Keratinocyte (primary cell): ENCODE measurements around the gene NQO2. TPM values are rescaled to one million over a fixed set of nuclear protein-coding genes. Genes with fewer than 3 reads are reported as not detected.

Source experiments
- DNase-seq: peaks from one replicate; pipeline ENCODE4 v3.0.0-alpha.2; 2011; ENCODE audit warnings: low read depth, missing footprints, low spot score
- FAIRE-seq: peaks from 2 replicates; lab custom pipeline; 2011; peaks lifted over from hg19 to GRCh38; lab: Jason Lieb, UNC
- H2AFZ ChIP-seq: 2 replicates; pipeline ENCODE4 v1.6.0; 2012; ENCODE audit warnings: low read length, control low read depth, inconsistent platforms; ENCODE audit not compliant: control insufficient read depth
- H3K27ac ChIP-seq: 2 replicates; pipeline ENCODE4 v1.5.1; 2011; ENCODE audit warnings: low read length; ENCODE audit not compliant: control insufficient read depth, insufficient read depth
- H3K27me3 ChIP-seq: 3 replicates; pipeline ENCODE4 v1.6.0; 2011; ENCODE audit warnings: low read length; ENCODE audit not compliant: control insufficient read depth, insufficient read depth; ENCODE audit errors: extremely low read depth
- H3K36me3 ChIP-seq, 2 experiments: 2 replicates in 1 of 2; 3 replicates in 1 of 2; pipeline ENCODE4 v1.5.1; 2011; ENCODE audit warnings: low read length in 2 of 2, mild to moderate bottlenecking in 1 of 2; ENCODE audit not compliant: control insufficient read depth in 2 of 2, insufficient read depth in 2 of 2; ENCODE audit errors: extremely low read depth in 1 of 2
- H3K4me1 ChIP-seq: 3 replicates; pipeline ENCODE4 v1.5.1; 2011; ENCODE audit warnings: low read length; ENCODE audit not compliant: control insufficient read depth, insufficient read depth; ENCODE audit errors: extremely low read depth
- H3K4me2 ChIP-seq: 3 replicates; pipeline ENCODE4 v1.6.0; 2011; ENCODE audit warnings: low read depth, low read length; ENCODE audit not compliant: control insufficient read depth, insufficient read depth; ENCODE audit errors: extremely low read depth
- H3K4me3 ChIP-seq, 3 experiments: fragments of 200-600 bp in 1 of 3; sonication (generic) in 1 of 3; 2 replicates in 2 of 3; 3 replicates in 1 of 3; pipeline ENCODE4 v1.5.1; 2011 to 2016; ENCODE audit warnings: low read length in 3 of 3, mild to moderate bottlenecking in 3 of 3, control low read depth in 2 of 3, inconsistent platforms in 1 of 3, low read depth in 1 of 3, mixed read lengths in 1 of 3, mixed run types in 1 of 3, moderate library complexity in 1 of 3; ENCODE audit not compliant: control insufficient read depth in 2 of 3, insufficient read depth in 2 of 3; ENCODE audit errors: extremely low read depth in 1 of 3
- H3K79me2 ChIP-seq: 2 replicates; pipeline ENCODE4 v1.6.0; 2012; ENCODE audit warnings: low read length; ENCODE audit not compliant: control insufficient read depth, insufficient read depth
- H3K9ac ChIP-seq: 3 replicates; pipeline ENCODE4 v1.6.0; 2011; ENCODE audit warnings: low read length; ENCODE audit not compliant: control insufficient read depth, insufficient read depth; ENCODE audit errors: extremely low read depth
- H3K9me1 ChIP-seq: 3 replicates; pipeline ENCODE4 v1.6.0; 2011; ENCODE audit warnings: low read length; ENCODE audit not compliant: control insufficient read depth, insufficient read depth; ENCODE audit errors: extremely low read depth
- H3K9me3 ChIP-seq: 2 replicates; pipeline ENCODE4 v1.5.1; 2012; ENCODE audit warnings: low read depth, low read length; ENCODE audit not compliant: control insufficient read depth
- H4K20me1 ChIP-seq: 3 replicates; pipeline ENCODE4 v1.6.0; 2011; ENCODE audit warnings: low read length; ENCODE audit not compliant: control insufficient read depth, insufficient read depth; ENCODE audit errors: extremely low read depth
- EZH2 ChIP-seq: IDR thresholded peaks from one replicate; pipeline ENCODE4 v1.6.1; 2012; ENCODE audit warnings: inconsistent platforms, mild to moderate bottlenecking, low read length, moderate library complexity
- dilution Hi-C: fragments of 300-500 bp; cut with MboI; formaldehyde crosslinking; loops from one replicate; pipeline ENCODE4 v1.7.0; 2020; ENCODE audit warnings: low sequenced_read_pairs; ENCODE audit not compliant: extremely low pct_ligation_motif_present
- polyA plus RNA-seq, 5 experiments: library from polyadenylated mRNA; depleted of rRNA in 3 of 5; stranded (reverse) in 3 of 5; stranded (forward) in 1 of 5; unstranded in 1 of 5; fragments of >200 nt; gene quantifications; 1 replicate in 1 of 5; 2 replicates in 3 of 5; 3 replicates in 1 of 5; pipeline versions ENCODE4 v1.2.1 to v1.2.3, GENCODE V29; 2011 to 2012; ENCODE audit warnings: missing spikeins in 2 of 5, low read depth in 1 of 5, low replicate concordance in 1 of 5
- TF ChIP-seq, protein P1 (sequence below), 3 experiments: IDR thresholded peaks in 1 of 3; conservative IDR thresholded peaks in 1 of 3; optimal IDR thresholded peaks in 1 of 3; 2 replicates in 2 of 3; 3 replicates in 1 of 3; pipeline versions ENCODE3 to v1.5.1; 2011; ENCODE audit warnings: low read length in 3 of 3, mild to moderate bottlenecking in 3 of 3, moderate library complexity in 2 of 3, control low read depth in 1 of 3, inconsistent platforms in 1 of 3; ENCODE audit not compliant: insufficient read depth in 2 of 3; ENCODE audit errors: extremely low read depth in 1 of 3

The NQO2 gene
- polyA plus RNA-seq, 1 donor (not counting 4 experiments of a cell fraction or from before 2014, with no cell fraction given) = 22.9 TPM

DNA sequence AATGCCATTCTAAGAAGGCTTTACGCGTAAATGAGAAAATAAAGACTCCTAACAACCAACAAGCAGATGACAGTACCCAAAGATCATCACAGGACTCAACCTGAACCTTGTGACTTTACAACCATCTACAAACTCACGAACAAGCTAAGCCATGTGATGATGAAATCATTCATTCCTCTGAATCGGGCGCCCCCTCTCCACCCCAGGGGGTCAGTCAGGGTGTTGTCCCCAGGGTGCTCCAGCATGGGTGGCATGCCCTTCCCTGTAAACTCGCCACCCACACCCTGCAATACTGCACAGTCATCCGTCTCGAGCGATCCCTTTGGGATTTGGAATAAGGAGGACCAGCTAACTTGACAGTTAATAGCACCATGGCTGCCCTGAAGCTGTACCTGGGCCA, 40.9 kb upstream of the NQO2 start:
- Histone ChIP-seq H4K20me1 (no peaks in the 10 kb centered on the region), H3K4me1 (peaks cover 8% of the 10 kb centered on the region), H2AFZ (no peak overlapping the region), H3K27ac (no peak overlapping the region), H3K36me3 (peaks cover 0 to 2% of the 10 kb centered on the region in 2 experiments), H3K9me3 (no peaks in the 10 kb centered on the region), H3K4me3 (no peak overlapping the region), H3K79me2 (peaks cover 2% of the 10 kb centered on the region), H3K9me1 (no peaks in the 10 kb centered on the region), H3K4me2 (no peak overlapping the region), H3K9ac (no peak overlapping the region), H3K27me3 (no peaks in the 10 kb centered on the region)
- DNase-seq = no peak
- FAIRE-seq = no peak
- TF ChIP-seq EZH2 = no peak
- TF ChIP-seq, protein P1, sequence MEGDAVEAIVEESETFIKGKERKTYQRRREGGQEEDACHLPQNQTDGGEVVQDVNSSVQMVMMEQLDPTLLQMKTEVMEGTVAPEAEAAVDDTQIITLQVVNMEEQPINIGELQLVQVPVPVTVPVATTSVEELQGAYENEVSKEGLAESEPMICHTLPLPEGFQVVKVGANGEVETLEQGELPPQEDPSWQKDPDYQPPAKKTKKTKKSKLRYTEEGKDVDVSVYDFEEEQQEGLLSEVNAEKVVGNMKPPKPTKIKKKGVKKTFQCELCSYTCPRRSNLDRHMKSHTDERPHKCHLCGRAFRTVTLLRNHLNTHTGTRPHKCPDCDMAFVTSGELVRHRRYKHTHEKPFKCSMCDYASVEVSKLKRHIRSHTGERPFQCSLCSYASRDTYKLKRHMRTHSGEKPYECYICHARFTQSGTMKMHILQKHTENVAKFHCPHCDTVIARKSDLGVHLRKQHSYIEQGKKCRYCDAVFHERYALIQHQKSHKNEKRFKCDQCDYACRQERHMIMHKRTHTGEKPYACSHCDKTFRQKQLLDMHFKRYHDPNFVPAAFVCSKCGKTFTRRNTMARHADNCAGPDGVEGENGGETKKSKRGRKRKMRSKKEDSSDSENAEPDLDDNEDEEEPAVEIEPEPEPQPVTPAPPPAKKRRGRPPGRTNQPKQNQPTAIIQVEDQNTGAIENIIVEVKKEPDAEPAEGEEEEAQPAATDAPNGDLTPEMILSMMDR (optimal IDR thresholded peaks at IDR 0.05 in 1 of 3, IDR thresholded peaks at IDR 0.05 in 1 of 3, conservative IDR thresholded peaks at IDR 0.05 in 1 of 3; ENCODE audit: extremely low read depth in 1 of 3, insufficient read depth in 2 of 3, low read length in 3 of 3) = no peak
- dilution Hi-C loops = no loop called here

DNA sequence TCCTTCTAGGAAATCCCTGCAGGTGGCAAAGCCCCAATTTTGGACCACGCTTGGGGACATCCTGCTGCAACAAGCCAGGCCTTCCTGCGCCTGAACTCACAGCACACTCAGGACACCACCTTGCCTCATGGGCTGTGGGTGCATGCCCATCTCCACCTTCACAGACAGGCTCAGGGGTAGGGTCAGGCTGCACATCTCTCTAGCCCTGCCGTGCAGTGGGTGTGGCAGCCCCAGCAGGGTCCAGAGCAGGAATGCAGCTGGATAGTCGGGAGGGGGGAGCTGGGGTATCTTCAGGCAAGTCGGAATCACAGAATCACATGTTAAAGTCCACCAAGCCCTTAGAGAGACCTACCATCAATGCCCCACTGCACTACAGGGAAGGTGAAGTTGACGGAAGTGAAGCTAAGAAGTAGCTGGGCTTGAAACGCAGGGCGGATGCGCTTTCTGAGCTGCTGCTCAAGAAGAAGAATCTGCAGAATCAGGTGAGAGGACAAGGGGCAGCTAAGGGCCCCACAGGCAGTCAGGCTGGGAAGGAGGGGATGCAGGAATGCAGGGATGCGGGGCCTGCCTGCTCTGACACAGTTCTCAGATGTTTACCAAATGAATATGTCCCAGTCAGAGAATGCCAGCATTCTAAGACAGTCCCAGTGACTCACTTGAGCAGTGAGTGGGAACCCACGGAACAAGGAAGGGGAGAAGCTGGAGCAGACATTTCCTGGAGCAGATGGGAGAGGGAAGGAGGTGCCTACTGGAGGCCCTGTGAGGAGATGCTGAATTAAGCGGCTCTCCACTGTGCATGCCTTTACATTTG, 39.6 kb upstream of the NQO2 start:
- peak; percentile 60 for FAIRE-seq
- no peak overlapping the region for H2AFZ ChIP-seq
- no peaks in the 10 kb centered on the region for H3K9me1 ChIP-seq
- peaks cover 8% of the 10 kb centered on the region for H3K4me1 ChIP-seq
- no peak overlapping the region for H3K4me3 ChIP-seq
- no peak overlapping the region for H3K9ac ChIP-seq
- H3K36me3 ChIP-seq = peaks cover 0 to 2% of the 10 kb centered on the region in 2 experiments
- TF ChIP-seq EZH2 = no peak
- TF ChIP-seq, protein P1 (optimal IDR thresholded peaks at IDR 0.05 in 1 of 3, IDR thresholded peaks at IDR 0.05 in 1 of 3, conservative IDR thresholded peaks at IDR 0.05 in 1 of 3; ENCODE audit: extremely low read depth in 1 of 3, insufficient read depth in 2 of 3, low read length in 3 of 3) = no peak
- H3K79me2 ChIP-seq = peaks cover 2% of the 10 kb centered on the region
- no peaks in the 10 kb centered on the region for H3K27me3 ChIP-seq
- H3K27ac ChIP-seq = no peak overlapping the region
- no peaks in the 10 kb centered on the region for H4K20me1 ChIP-seq
- no peak overlapping the region for H3K4me2 ChIP-seq
- no peaks in the 10 kb centered on the region for H3K9me3 ChIP-seq
- DNase-seq = no peak
- dilution Hi-C loops = no loop called here
